ENCODE data around the gene MYMX.
"Not testable (repeated sequence)": the region's sequence is repeated elsewhere in the genome, so short reads cannot be mapped to it uniquely, and the experiment has no call there.

Gene MYMX
- total RNA-seq = 0 reads per million in 2 experiments

DNA sequence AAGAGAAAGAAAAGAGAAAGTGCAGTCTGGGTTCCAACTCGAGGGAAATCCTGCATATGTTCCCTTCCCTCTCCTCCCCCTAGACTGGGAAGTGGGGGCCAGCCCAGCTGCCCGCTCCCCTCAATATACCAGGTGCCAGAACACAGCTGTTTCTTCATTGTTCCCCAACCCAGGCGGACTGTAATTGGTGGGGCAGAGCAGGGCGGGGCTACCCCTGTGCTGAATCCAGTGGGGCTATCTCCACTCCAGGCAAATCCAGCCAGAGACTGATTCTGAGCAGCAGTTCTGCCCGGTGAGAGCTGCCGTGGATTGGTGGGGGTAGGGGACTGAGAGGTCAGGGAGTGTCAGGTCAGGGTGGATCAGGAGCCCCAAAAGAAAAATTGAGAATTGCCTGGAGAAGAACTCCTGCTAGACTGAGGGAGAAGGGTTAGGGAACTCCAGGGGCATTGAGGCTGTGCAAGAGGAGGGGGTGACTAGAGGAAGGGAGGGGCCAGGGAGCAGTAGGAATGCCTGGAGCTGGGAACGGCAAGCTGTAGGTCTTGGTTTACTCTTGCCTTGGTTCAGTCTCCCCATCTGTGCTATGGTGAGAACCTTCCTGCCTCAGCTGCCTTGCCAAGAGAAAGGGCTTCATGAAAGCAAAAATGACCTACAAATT lies at the start of gene MYMX:
Gene MYMX (plus strand): TSS at position 250 of the 655 bp plus-strand sequence. CDS start 546 bp downstream, outside the sequence.
- no peak for DNase-seq (ENCODE audit: low read depth)

DNA sequence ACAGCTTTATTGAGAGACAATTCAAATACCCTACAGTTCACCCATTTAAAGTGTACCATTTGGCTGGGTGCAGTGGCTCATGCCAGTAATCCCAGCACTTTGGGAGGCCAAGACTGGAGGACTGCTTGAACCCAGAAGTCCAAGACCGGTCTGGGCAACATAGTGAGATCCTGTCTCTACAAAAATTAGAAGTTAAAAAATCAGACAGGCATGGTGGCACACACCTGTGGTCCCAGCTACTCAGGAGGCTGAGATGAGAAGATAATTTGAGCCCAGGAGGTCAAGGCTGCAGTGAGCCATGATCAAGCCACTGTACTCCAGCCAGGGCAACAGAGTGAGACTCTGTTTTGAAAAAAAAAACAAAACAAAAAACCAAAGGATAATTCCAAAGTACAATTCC lies 49.2 kb upstream of the MYMX start:
- no peak for DNase-seq (ENCODE audit: low read depth)

DNA sequence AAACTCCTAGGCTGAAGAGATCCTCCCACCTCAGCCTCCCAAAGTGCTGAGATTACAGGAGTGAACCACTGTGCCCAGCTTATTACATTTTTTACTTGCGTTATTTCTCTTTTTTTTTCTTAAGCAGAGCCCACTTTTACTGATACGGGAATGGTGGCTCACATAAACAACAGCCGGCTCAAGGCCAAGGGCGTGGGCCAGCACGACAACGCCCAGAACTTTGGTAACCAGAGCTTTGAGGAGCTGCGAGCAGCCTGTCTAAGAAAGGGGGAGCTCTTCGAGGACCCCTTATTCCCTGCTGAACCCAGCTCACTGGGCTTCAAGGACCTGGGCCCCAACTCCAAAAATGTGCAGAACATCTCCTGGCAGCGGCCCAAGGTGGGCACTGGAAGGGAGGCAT lies 47.6 kb upstream of the MYMX start:
- DNase-seq (ENCODE audit: low read depth) = no peak

DNA sequence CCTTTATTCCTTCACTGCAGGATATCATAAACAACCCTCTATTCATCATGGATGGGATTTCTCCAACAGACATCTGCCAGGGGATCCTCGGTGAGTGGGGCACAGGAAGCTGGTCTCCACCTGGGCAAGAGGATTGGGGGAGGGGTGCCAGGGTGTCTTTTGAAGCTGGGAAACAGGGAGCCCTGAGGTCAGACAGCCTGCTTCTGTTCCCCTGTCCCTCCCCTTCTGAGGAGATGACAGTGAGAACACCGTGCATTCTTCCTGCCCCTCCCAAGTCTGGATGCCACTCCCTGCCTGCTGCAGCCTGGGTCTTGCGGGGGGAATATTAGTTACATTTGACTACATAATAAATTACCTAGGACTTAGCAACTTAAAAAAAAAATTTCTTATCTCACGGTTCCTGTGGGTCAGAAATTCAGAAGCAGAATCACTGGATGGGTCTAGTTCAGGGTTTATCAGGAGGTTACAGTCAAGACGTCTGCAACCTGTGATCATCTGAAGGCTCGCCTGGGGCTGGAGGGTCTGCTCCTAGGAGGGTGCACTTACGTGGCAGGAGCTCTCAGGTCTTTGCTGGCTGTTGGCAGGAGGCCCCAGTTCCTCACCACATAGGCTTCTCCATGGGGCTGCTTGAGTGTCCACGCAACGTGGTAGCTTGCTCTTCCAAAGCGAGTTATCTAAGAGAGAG lies 46.7 kb upstream of the MYMX start:
- DNase-seq (ENCODE audit: low read depth) = no peak

- no peak for DNase-seq (ENCODE audit: low read depth)
These were observed 44.7 kb upstream of the MYMX start for GRCh38 chr6:44171899-44172546.

DNA sequence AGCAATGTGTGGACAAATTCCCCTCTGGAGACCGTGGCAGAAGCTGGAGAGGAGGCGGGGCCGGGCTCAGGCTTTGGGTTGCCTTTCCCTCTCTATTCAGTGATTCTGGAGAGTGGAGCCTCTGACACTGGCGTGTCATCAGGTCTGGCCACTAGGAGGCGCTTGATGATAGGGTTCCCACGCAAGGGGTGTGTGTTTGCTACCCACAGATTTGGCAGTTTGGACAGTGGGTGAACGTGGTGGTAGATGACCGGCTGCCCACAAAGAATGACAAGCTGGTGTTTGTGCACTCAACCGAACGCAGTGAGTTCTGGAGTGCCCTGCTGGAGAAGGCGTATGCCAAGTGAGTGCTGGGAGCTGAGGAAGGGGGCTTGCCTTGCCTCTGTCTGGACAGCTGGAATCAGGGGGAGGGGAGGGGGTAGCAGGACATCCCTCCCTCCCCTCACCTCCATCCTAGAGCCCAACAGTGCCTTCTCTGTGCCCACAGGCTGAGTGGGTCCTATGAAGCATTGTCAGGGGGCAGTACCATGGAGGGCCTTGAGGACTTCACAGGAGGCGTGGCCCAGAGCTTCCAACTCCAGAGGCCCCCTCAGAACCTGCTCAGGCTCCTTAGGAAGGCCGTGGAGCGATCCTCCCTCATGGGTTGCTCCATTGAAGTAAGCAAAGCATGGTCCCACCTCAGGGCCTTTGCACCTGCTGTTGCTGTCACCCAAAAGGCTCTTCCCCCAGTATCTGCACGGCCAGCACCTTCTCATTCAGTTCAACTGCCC lies 43.8 kb upstream of the MYMX start:
- peak; percentile 65 for DNase-seq (ENCODE audit: low read depth)

DNA sequence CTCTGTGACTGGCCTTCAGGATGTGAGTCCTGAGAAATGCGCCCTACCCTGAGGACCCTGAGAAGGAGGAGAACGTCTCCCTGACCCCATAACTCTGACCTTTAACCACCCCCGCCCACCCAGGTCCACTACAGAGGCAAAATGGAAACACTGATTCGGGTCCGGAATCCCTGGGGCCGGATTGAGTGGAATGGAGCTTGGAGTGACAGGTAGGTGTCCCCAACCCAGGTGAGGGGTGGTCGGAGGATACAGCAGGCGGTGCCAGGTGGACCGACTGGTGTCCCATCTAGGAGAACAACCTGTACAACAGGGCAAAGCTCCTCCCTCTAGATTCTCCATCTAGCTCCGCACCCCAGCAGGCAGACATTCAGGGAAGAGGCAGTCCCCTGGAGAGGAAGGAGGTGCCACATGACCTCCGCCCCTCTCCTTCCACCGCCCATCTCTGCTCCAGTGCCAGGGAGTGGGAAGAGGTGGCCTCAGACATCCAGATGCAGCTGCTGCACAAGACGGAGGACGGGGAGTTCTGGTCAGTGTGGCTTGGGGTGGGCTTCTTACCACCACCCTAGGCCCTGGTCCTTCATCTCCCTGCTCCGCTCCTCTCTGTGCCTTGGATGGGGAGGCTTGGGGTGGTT lies 40.5 kb upstream of the MYMX start:
- DNase-seq (ENCODE audit: low read depth) = no peak

GRCh38 chr6:44176762-44177509 lies 39.8 kb upstream of the MYMX start:
- no peak for DNase-seq (ENCODE audit: low read depth)

DNA sequence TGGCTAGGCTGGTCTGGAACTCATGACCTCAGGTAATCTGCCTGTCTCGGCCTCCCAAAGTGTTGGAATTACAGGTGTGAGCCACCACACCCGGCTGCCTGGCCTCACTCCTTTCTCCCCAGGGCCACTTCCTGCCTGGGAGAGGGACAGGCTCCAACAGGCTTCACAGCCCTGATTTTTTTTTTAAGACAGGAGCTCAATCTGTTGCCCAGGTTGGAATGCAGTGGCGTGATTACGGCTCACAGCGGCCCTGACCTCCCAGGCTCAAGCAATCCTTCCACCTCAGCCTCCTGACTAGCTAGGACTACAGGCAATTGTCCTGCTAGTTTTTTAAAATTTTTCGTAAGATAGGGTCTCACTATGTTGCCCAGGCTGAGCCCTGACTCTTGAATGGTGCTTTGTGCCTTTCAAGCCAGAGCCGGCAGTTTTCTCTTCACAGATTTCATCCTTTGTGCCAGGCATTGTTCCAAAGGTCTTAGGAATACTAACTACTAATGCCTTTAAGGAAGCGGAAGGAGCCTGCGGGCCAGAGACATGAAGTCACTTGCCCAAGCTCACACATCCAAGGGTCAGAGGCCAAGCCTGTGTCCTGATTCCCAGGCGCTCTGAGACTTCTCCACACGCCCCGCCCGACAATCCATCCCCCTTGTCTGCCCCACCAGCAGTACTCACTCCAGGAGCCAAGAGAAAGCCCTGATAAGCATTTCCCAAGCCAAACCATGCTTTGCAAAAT lies 38.9 kb upstream of the MYMX start:
- DNase-seq (ENCODE audit: low read depth) = no peak

DNA sequence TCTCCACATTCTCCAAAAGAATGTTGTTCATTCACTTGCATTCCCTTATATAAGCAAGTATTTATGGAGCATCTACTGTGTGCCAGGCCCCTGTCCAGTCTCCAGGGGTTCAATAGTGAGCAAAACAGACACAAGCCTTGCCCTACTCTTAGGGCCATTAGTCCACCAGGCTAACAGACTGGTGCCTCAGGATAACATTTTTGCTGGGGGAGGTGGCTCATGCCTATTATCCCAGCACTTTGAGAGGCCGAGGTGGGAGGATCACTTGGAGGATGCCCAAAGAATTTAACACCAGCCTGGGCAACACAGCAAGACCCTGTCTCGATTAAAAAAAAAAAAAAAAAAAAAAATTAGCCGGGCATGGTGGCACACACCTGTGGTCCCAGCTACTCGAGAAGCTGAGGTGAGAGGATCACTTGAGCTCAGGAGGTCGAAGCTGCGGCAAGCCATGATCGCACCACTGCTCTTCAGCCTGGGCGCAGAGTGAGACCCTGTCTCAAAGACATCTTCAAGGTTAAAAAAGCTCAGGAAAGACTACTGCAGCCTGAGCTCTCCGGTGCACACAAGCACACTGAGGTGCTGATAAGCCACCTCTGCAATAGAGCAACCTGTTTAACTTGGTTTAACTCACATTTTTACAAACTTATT lies 38.2 kb upstream of the MYMX start:
- no peak for DNase-seq (ENCODE audit: low read depth)

GRCh38 chr6:44179072-44179536 lies 37.6 kb upstream of the MYMX start:
- no peak for DNase-seq (ENCODE audit: low read depth)

DNA sequence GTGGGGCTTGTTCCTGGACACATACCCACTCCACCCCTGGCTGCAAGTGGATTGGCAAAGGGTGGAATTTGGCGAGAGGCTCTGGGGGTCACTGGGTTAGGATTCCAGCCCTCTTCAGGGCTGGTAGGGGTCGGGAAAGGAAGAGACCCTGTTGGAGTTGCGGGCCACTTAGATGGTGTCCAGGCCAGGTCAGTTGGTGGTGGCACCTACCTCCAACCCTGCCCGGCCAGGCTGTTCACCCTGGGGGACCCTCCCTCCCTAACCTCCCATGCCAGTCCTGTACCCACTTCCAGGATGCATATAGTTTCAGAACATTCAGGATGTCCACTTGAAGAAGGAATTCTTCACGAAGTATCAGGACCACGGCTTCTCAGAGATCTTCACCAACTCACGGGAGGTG lies 37.1 kb upstream of the MYMX start:
- no peak for DNase-seq (ENCODE audit: low read depth)

DNA sequence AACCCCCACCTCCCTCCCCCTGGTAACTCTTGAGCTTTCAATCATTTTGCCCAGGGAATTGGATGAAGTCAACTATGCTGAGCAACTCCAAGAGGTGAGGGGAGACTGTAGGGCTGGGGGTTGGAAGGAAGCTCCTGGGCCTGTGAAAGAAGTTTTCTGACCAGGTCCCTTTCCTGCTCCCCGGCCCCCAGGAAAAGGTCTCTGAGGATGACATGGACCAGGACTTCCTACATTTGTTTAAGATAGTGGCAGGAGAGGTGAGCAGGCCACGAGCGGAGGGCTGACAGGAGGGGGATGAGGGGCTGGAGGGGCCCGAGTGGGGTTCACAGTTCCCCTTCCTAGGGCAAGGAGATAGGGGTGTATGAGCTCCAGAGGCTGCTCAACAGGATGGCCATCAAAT lies 36.3 kb upstream of the MYMX start:
- DNase-seq (ENCODE audit: low read depth) = no peak

DNA sequence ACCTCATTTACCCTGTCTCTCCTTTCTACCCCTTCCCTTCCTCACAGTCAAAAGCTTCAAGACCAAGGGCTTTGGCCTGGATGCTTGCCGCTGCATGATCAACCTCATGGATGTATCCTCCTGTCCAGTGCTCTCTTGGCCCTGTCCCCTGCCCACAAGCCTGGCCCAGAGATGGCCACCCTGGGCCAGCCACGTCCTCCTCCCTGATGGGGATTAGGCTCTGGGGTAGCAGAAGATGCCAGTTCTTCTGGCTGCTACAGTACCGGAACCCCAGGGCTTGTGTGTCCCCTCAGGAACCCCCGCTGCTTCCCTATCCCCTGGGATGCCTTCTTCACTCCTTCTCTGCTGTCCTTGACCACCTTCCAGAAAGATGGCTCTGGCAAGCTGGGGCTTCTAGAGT lies 35.8 kb upstream of the MYMX start:
- DNase-seq (ENCODE audit: low read depth) = no peak

- DNase-seq (ENCODE audit: low read depth) = not testable (repeated sequence)
These were observed 34.9 kb upstream of the MYMX start for GRCh38 chr6:44181784-44182183.

GRCh38 chr6:44182911-44183390 lies 33.8 kb upstream of the MYMX start:
- DNase-seq (ENCODE audit: low read depth) = no peak

GRCh38 chr6:44183783-44184182 lies 32.9 kb upstream of the MYMX start:
- DNase-seq (ENCODE audit: low read depth) = no peak

DNA sequence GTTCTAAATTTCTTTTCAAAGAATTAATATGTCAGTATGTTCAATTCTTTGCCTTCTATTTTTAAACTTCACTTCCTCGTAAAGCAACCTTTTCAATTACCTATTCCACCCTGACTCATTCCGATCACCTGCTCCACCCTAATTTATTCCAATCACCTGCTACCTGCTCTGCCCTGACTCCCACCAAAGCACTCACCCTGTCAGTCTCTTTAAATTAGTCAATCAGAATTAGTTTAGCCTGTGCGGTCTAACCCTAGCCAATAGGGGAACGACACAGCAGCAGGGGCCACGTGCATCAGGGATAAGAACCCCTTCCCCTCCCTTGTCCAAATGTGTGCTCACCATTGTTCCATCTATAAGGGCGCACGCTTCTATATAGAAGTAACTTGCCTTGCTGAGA lies 31.4 kb upstream of the MYMX start:
- DNase-seq (ENCODE audit: low read depth) = not testable (repeated sequence)

DNA sequence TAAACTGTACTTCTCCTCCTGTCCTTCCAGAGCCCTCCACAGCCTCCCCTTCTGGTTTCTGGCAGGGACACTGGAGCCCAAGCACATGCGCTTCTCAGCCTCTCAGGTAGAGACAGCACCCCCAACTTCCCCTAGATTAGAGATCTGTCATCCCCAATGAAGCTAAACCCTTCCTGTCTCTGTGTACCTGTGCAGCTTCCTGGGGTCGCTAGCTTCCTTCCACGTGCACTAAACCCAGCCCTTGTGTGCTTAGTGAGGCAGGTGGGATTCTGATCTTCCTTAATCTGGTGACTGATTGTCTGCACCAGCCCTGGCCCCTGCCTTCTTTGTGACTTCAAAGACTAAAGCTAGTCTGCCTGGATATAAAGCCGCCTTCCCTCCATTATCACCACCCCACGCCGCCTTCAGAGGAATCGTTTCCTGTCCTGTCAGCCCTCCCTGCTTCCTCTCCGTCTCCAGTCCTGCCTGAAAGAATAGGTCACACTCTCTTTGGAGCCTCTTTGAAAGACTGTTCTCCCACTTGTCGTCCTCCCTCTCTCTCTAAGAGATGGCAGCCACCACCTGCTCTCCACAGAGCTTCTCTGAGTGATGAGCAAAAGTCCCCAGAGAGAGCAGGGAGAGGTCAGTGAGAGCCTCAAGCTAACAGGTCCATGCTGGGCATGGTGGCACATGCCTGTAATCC lies 30.6 kb upstream of the MYMX start:
- no peak for DNase-seq (ENCODE audit: low read depth)

Measured in T follicular helper cell (primary cell).